Measurements from ENCODE around the gene ETV6.
A peak's percentile ranks its signal among the peaks of the same experiment; 100 is the strongest.

Gene ETV6

DNA sequence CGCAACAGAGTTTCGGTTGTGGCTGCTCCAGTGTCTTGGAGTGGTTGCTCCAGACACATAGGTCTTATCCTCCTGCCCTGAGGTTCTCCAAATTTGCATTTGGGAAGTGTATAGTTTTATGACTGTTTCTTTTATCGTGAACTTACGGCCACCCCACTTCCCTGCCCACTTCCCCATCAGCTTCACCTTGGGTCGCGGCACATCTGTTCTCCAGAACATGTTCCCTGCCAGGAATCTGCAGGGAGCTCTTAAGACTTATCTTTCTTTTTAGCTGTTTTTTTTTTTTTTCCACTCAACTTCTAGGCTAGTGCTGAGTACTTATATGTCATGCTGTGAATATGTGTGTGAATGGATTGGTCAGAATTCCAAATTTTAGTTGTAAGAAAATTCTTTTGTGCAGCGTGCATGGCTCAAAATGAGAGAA, 75.4 kb downstream of the ETV6 start:
- TF ChIP-seq CTCF (IDR thresholded peaks at IDR 0.05; ENCODE audit: low read depth, low read length, missing control alignments): no peak
- in situ Hi-C loops (cut with HindIII; ENCODE audit: low sequenced_read_pairs): no loop called here
- DNase-seq (ENCODE audit: low read depth): peak; percentile 52
- H3K4me3 ChIP-seq (ENCODE audit: low read depth, low read length): no peak overlapping the region

- in situ Hi-C loops (cut with HindIII; ENCODE audit: low sequenced_read_pairs): no loop called here
- H3K4me3 ChIP-seq (ENCODE audit: low read depth, low read length): no peak overlapping the region
- no peak for TF ChIP-seq CTCF (IDR thresholded peaks at IDR 0.05; ENCODE audit: low read depth, low read length, missing control alignments)
- no peak for DNase-seq (ENCODE audit: low read depth)
Observed at GRCh38 chr12:11725686-11726085, 76.2 kb downstream of the ETV6 start.

DNA sequence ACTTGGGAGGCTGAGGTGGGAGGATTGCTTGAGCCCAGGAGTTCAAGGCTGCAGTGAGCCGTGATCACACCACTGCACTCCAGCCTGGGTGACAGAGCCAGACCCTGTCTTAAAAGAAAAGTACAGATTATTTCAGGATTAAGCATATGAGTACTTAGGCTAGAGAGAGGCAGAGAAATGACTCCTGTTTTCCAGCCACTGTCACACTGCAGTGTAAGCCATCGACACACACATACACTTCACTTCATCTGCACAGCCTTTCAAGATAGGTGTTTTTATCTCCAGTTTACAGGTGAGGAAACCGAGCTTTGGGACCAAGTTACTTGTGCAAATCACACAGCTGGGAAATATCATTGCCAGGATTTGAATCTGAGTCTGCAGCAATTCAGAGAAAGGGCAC, 77.2 kb downstream of the ETV6 start:
- TF ChIP-seq CTCF (IDR thresholded peaks at IDR 0.05; ENCODE audit: low read depth, low read length, missing control alignments): no peak
- in situ Hi-C loops (cut with HindIII; ENCODE audit: low sequenced_read_pairs): no loop called here
- no peak overlapping the region for H3K4me3 ChIP-seq (ENCODE audit: low read depth, low read length)
- DNase-seq (ENCODE audit: low read depth): no peak

DNA sequence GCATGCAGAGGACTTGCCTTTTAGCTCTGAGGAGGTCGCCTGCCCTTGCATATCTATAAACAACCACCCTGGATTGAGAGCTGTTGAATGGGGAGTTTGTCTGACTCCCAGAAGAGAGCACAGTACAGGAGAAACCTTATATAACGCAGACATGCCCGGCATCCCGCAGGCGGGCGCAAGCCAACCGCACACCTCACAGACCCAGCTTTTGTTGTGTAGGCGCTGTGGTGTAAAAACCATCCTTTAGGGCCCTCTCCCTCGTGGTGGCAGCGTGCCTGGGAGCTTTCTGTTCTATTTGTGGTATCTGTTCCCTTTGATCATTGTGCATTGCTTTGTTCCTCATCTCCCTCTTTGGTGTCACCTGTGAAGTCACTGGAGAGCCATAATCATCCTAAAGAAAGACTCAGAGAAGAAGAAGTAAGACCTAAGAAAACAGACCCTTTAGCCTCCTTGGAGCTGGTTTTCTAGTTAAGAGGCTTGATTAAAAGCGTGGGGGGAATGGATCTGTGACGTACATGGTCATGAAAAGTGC, 77.7 kb downstream of the ETV6 start:
- no peak for DNase-seq (ENCODE audit: low read depth)
- in situ Hi-C loops (cut with HindIII; ENCODE audit: low sequenced_read_pairs): no loop called here
- no peak for TF ChIP-seq CTCF (IDR thresholded peaks at IDR 0.05; ENCODE audit: low read depth, low read length, missing control alignments)

GRCh38 chr12:11728154-11728755, 78.8 kb downstream of the ETV6 start:
- TF ChIP-seq CTCF (IDR thresholded peaks at IDR 0.05; ENCODE audit: low read depth, low read length, missing control alignments): no peak
- DNase-seq (ENCODE audit: low read depth): no peak
- no peak overlapping the region for H3K4me3 ChIP-seq (ENCODE audit: low read depth, low read length)
- in situ Hi-C loops (cut with HindIII; ENCODE audit: low sequenced_read_pairs): no loop called here

More for the DNA sequence above, 77.7 kb downstream of the ETV6 start:
- no peak overlapping the region for H3K4me3 ChIP-seq (ENCODE audit: low read depth, low read length)

DNA sequence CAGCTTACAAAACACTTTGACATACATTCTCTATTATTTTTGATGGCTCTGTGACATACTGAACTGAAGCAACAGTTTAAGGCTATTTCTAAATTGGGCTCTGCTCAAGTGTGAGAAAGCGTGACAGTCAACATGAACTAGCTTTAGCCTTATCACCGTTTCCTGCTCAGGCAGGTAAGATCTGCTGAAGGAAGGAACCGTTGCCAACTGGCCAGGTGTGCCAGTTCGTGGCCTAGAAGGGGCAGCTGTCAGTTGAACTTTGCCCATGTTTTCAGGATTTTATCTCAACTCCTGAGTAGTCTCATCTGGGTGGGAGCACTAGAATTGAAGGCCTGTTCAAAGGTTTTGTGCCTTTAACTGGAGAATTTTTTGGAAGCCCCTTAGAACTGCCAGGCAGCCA, 79.5 kb downstream of the ETV6 start:
- H3K4me3 ChIP-seq (ENCODE audit: low read depth, low read length): no peak overlapping the region
- no peak for DNase-seq (ENCODE audit: low read depth)
- in situ Hi-C loops (cut with HindIII; ENCODE audit: low sequenced_read_pairs): no loop called here
- no peak for TF ChIP-seq CTCF (IDR thresholded peaks at IDR 0.05; ENCODE audit: low read depth, low read length, missing control alignments)

All from astrocyte of the cerebellum (primary cell).